Astrocyte (in vitro differentiated cells and primary cell): ENCODE results near the gene DNASE1L2. TPM values are rescaled to one million over a fixed set of nuclear protein-coding genes. Genes with fewer than 3 reads are reported as not detected.

ENCODE experiments used
- DNase-seq: peaks from one replicate; pipeline ENCODE4 v3.0.0-alpha.2; 2010; ENCODE audit warnings: low read depth
- FAIRE-seq: peaks from 2 replicates; lab custom pipeline; 2011; peaks lifted over from hg19 to GRCh38; lab: Jason Lieb, UNC
- H2AFZ ChIP-seq: 2 replicates; pipeline ENCODE4 v1.6.0; 2012; ENCODE audit warnings: low read depth, low read length, inconsistent platforms
- H3K27ac ChIP-seq: 2 replicates; pipeline ENCODE4 v1.5.1; 2011; ENCODE audit warnings: low read depth, low read length, inconsistent platforms
- H3K27me3 ChIP-seq: 2 replicates; pipeline ENCODE4 v1.6.0; 2011; ENCODE audit warnings: low read length, inconsistent platforms; ENCODE audit not compliant: insufficient read depth
- H3K36me3 ChIP-seq: 2 replicates; pipeline ENCODE4 v1.5.1; 2011; ENCODE audit warnings: low read length, inconsistent platforms; ENCODE audit not compliant: insufficient read depth
- H3K4me1 ChIP-seq: 2 replicates; pipeline ENCODE4 v1.5.1; 2011; ENCODE audit warnings: low read length, inconsistent platforms; ENCODE audit not compliant: insufficient read depth
- H3K4me2 ChIP-seq: 2 replicates; pipeline ENCODE4 v1.6.0; 2012; ENCODE audit warnings: low read length, inconsistent platforms
- H3K4me3 ChIP-seq: 2 replicates; pipeline ENCODE4 v1.5.1; 2011; ENCODE audit warnings: low read depth, mild to moderate bottlenecking, low read length, inconsistent platforms; ENCODE audit not compliant: insufficient read depth
- H3K79me2 ChIP-seq: 2 replicates; pipeline ENCODE4 v1.6.0; 2012; ENCODE audit warnings: mild to moderate bottlenecking, low read length, inconsistent platforms; ENCODE audit not compliant: insufficient read depth
- H3K9ac ChIP-seq: 2 replicates; pipeline ENCODE4 v1.6.0; 2012; ENCODE audit warnings: mild to moderate bottlenecking, low read length, inconsistent platforms
- H3K9me3 ChIP-seq: 2 replicates; pipeline ENCODE4 v1.5.1; 2012; ENCODE audit warnings: low read depth, mild to moderate bottlenecking, low read length, inconsistent platforms; ENCODE audit not compliant: insufficient read depth
- H4K20me1 ChIP-seq: 2 replicates; pipeline ENCODE4 v1.6.0; 2012; ENCODE audit warnings: low read length, inconsistent platforms; ENCODE audit not compliant: insufficient read depth
- H3K27ac Mint-ChIP-seq: one replicate; pipeline ENCODE4 v1.8.0; 2021; ENCODE audit warnings: mild to moderate bottlenecking, mixed read lengths; ENCODE audit not compliant: unreplicated experiment
- H3K27me3 Mint-ChIP-seq: one replicate; pipeline ENCODE4 v1.8.0; 2021; ENCODE audit warnings: low read depth, mixed read lengths; ENCODE audit not compliant: unreplicated experiment
- H3K36me3 Mint-ChIP-seq: one replicate; pipeline ENCODE4 v1.8.0; 2021; ENCODE audit warnings: low read depth, mixed read lengths; ENCODE audit not compliant: unreplicated experiment
- H3K4me1 Mint-ChIP-seq: one replicate; pipeline ENCODE4 v1.8.0; 2021; ENCODE audit warnings: low read depth, mixed read lengths; ENCODE audit not compliant: unreplicated experiment
- H3K4me3 Mint-ChIP-seq: one replicate; pipeline ENCODE4 v1.8.0; 2021; ENCODE audit warnings: mild to moderate bottlenecking, moderate library complexity, mixed read lengths; ENCODE audit not compliant: unreplicated experiment
- H3K9me3 Mint-ChIP-seq: one replicate; pipeline ENCODE4 v1.8.0; 2021; ENCODE audit warnings: mild to moderate bottlenecking, mixed read lengths; ENCODE audit not compliant: unreplicated experiment
- CTCF ChIP-seq: IDR thresholded peaks from 2 replicates; pipeline ENCODE4 v1.5.1; 2011; ENCODE audit warnings: low read depth, mild to moderate bottlenecking, inconsistent platforms, low read length, moderate library complexity; ENCODE audit not compliant: insufficient read depth
- EZH2 ChIP-seq: IDR thresholded peaks from 2 replicates; pipeline ENCODE4 v1.6.1; 2012; ENCODE audit warnings: mild to moderate bottlenecking, low read length, inconsistent platforms; ENCODE audit not compliant: insufficient read depth
- total RNA-seq: library from RNA; stranded (reverse); gene quantifications from 2 replicates; pipeline ENCODE4 v1.2.1, GENCODE V29; 2021

Gene DNASE1L2
- total RNA-seq, 1 donor from 2014 or later, result 1.3 TPM

- H3K4me1 Mint-ChIP-seq, result peaks cover 12% of the 10 kb centered on the region
- FAIRE-seq (no peak), DNase-seq (no peak)
- peaks cover 9% of the 10 kb centered on the region for H3K36me3 Mint-ChIP-seq
- peaks cover 15% of the 10 kb centered on the region for H3K4me1 ChIP-seq
- no peak for TF ChIP-seq EZH2
- no peak overlapping the region for H3K9ac ChIP-seq
- peaks cover 46% of the 10 kb centered on the region for H4K20me1 ChIP-seq
- no peak overlapping the region for H3K4me2 ChIP-seq
- no peak overlapping the region for H3K4me3 ChIP-seq
- peaks cover 45% of the 10 kb centered on the region for H3K79me2 ChIP-seq
- no peak overlapping the region for H3K4me3 Mint-ChIP-seq
- no peaks in the 10 kb centered on the region for H3K9me3 ChIP-seq
- H3K27me3 ChIP-seq, result no peaks in the 10 kb centered on the region
- H2AFZ ChIP-seq, result no peak overlapping the region
- H3K27ac Mint-ChIP-seq, result no peak overlapping the region
- no peak overlapping the region for H3K27ac ChIP-seq
- no peaks in the 10 kb centered on the region for H3K27me3 Mint-ChIP-seq
- no peaks in the 10 kb centered on the region for H3K9me3 Mint-ChIP-seq
- H3K36me3 ChIP-seq, result no peaks in the 10 kb centered on the region
These were observed 34.6 kb downstream of the DNASE1L2 start for GRCh38 chr16:2270588-2271470.

- peaks cover 4% of the 10 kb centered on the region for H3K27me3 Mint-ChIP-seq
- no peak overlapping the region for H3K4me3 Mint-ChIP-seq
- H3K36me3 Mint-ChIP-seq, result peaks cover 9% of the 10 kb centered on the region
- H4K20me1 ChIP-seq, result peaks cover 36% of the 10 kb centered on the region
- no peak overlapping the region for H3K4me2 ChIP-seq
- H3K4me1 Mint-ChIP-seq, result peaks cover 4% of the 10 kb centered on the region
- TF ChIP-seq EZH2 (no peak), CTCF (no peak)
- H3K4me3 ChIP-seq, result no peak overlapping the region
- no peak overlapping the region for H3K27ac Mint-ChIP-seq
- no peaks in the 10 kb centered on the region for H3K9me3 Mint-ChIP-seq
- no peak overlapping the region for H3K27ac ChIP-seq
- no peak for DNase-seq
- no peaks in the 10 kb centered on the region for H3K9me3 ChIP-seq
- peaks cover 34% of the 10 kb centered on the region for H3K79me2 ChIP-seq
- no peaks in the 10 kb centered on the region for H3K27me3 ChIP-seq
- peaks cover 7% of the 10 kb centered on the region for H3K4me1 ChIP-seq
- no peak overlapping the region for H3K9ac ChIP-seq
- no peaks in the 10 kb centered on the region for H3K36me3 ChIP-seq
- FAIRE-seq, result no peak
- no peak overlapping the region for H2AFZ ChIP-seq
These were observed 35.7 kb downstream of the DNASE1L2 start for GRCh38 chr16:2271848-2272461.

GRCh38 chr16:2273484-2273883 is 37.2 kb downstream of the DNASE1L2 start:
- H3K36me3 ChIP-seq, result no peaks in the 10 kb centered on the region
- Mint-ChIP-seq H3K4me3 (no peak overlapping the region), H3K4me1 (peaks cover 4% of the 10 kb centered on the region), H3K27me3 (peaks cover 4% of the 10 kb centered on the region), H3K36me3 (peaks cover 9% of the 10 kb centered on the region), H3K27ac (no peak overlapping the region), H3K9me3 (no peaks in the 10 kb centered on the region)
- H3K4me3 ChIP-seq, result no peak overlapping the region
- H3K27me3 ChIP-seq, result no peaks in the 10 kb centered on the region
- TF ChIP-seq EZH2, result no peak
- no peak for TF ChIP-seq CTCF
- no peak overlapping the region for H2AFZ ChIP-seq
- DNase-seq (no peak), FAIRE-seq (no peak)
- H3K9ac ChIP-seq, result no peak overlapping the region
- no peak overlapping the region for H3K27ac ChIP-seq
- peaks cover 7% of the 10 kb centered on the region for H3K4me1 ChIP-seq
- no peak overlapping the region for H3K4me2 ChIP-seq
- H3K9me3 ChIP-seq, result no peaks in the 10 kb centered on the region
- H4K20me1 ChIP-seq, result peaks cover 32% of the 10 kb centered on the region
- peaks cover 25% of the 10 kb centered on the region for H3K79me2 ChIP-seq
